Colonic mucosa (tissue), 4 donors: Measurements from ENCODE around the gene HORMAD2. TPM values are rescaled to one million over a fixed set of nuclear protein-coding genes. Genes with fewer than 3 reads are reported as not detected.

Experiments
- DNase-seq: peaks from one replicate; pipeline ENCODE4 v3.0.0-alpha.2; 2020
- H3K27ac ChIP-seq: fragments of 200-600 bp; one replicate; pipeline ENCODE4 v1.8.0; 2021
- H3K27me3 ChIP-seq: fragments of 200-600 bp; one replicate; pipeline ENCODE4 v1.8.0; 2021
- H3K36me3 ChIP-seq: fragments of 200-600 bp; one replicate; pipeline ENCODE4 v1.8.0; 2021
- H3K4me1 ChIP-seq: fragments of 200-600 bp; one replicate; pipeline ENCODE4 v1.8.0; 2021; ENCODE audit warnings: mild to moderate bottlenecking
- H3K4me3 ChIP-seq: fragments of 200-600 bp; one replicate; pipeline ENCODE4 v1.8.0; 2021
- H3K9ac ChIP-seq, 2 donors: one replicate each; pipeline ENCODE4 v1.7.0; 2013; ENCODE audit warnings: control low read depth in 2 of 2, low read depth in 2 of 2, low read length in 2 of 2
- H3K9me3 ChIP-seq: fragments of 200-600 bp; one replicate; pipeline ENCODE4 v1.8.0; 2021
- intact Hi-C: fragments of 100-400 bp; cut with DNase I; formaldehyde crosslinking; loops from one replicate; pipeline ENCODE4 v1.14.1; 2022
- total RNA-seq, 2 donors: library from RNA; stranded (reverse); fragmentation: NEBNext Ultra II Directional in 1 of 2; extraction: Animal tissue kit (Norgen Biotek cat#: 25700) in 1 of 2; gene quantifications; one replicate each; pipeline ENCODE4 v1.2.1, GENCODE V29; 2021
- TF ChIP-seq, protein P1 (sequence below): fragments of 200-600 bp; IDR thresholded peaks from one replicate; pipeline ENCODE4 v1.8.0; 2022; ENCODE audit warnings: antibody characterized with exemption, mild to moderate bottlenecking
- donor health status: healthy.
- donor health status: DM: no; HTN: no; CAD: no.
- donor health status: DM: no; HTN: no; CAD: no.

The HORMAD2 gene
- total RNA-seq, 2 donors from 2014 or later, result not detected

DNA sequence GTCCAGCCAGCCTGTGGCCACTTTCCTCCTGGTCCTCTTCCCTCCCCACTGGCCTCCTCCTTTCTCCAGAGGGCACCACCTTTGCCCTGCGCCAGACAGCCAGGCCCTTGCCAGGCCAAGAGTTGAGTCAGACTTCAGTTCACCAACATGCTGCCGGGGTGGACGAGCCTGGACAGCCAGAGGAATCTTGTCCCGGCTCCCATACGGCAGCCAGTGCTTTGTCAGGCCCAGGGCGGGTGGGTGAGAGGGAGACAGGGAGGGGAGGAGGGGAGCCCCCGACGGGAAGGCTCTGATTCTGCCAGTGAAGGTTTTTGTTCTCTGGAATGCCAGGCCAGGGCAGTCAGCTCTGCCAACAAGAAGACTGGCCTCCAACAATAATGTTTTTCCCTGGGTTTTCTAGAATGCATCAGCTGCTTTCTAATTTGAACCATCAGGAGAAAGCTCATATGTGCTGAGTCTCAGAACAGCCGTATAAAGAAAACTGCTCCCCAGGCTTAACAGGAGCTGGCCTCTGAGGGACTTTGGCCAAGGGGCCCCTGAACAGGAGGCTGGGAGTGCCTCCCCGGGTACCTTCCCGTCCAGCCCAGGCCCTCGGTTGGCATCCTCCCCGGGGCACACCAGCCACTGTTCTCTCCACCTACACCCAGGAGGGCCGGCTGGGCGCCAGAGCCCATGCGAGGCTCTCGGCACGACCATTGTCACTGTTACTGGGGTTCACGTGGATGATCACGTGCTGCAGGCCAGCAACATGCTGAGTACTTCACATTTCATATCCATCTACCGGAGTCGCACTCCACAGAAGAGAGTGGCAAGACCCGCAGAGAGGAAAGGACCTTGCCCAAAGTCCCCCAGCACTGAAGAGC lies 137.7 kb downstream of the HORMAD2 start:
- Histone ChIP-seq H3K27me3 (no peaks in the 10 kb centered on the region), H3K4me1 (no peaks in the 10 kb centered on the region), H3K4me3 (no peak overlapping the region), H3K9ac (no peak overlapping the region), H3K27ac (no peak overlapping the region), H3K36me3 (no peaks in the 10 kb centered on the region), H3K9me3 (no peaks in the 10 kb centered on the region)
- intact Hi-C loops, result no loop called here
- DNase-seq, result no peak
- TF ChIP-seq, protein P1, sequence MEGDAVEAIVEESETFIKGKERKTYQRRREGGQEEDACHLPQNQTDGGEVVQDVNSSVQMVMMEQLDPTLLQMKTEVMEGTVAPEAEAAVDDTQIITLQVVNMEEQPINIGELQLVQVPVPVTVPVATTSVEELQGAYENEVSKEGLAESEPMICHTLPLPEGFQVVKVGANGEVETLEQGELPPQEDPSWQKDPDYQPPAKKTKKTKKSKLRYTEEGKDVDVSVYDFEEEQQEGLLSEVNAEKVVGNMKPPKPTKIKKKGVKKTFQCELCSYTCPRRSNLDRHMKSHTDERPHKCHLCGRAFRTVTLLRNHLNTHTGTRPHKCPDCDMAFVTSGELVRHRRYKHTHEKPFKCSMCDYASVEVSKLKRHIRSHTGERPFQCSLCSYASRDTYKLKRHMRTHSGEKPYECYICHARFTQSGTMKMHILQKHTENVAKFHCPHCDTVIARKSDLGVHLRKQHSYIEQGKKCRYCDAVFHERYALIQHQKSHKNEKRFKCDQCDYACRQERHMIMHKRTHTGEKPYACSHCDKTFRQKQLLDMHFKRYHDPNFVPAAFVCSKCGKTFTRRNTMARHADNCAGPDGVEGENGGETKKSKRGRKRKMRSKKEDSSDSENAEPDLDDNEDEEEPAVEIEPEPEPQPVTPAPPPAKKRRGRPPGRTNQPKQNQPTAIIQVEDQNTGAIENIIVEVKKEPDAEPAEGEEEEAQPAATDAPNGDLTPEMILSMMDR, result no peak

DNA sequence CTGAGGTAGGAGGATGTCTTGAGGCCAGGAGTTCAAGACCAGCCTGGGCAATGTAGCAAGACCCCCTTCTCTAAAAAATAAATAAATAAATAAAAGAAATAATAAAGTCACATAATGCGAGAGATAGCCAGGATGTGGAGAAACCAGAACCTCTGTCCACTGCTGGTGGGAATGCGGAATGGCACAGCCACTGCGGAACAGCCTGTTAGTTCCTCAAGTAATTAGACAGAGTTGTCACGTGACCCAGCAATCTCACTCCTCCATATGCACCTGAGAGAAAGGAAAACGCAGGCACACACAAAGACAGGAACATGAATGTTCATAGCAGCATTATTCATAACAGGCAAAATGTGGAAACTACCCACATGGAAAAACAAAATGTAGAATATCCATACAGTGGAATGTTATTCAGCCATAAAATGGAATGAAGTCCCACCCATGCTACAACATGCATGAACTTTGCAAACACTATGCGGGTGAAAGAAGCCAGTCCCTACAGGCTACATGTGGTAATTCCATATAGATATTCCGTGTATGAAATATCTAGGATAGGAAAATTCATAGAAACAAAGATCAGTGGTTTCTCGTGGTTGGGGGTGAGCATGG lies 138.9 kb downstream of the HORMAD2 start:
- H3K27ac ChIP-seq, result no peak overlapping the region
- TF ChIP-seq, protein P1, result no peak
- H3K36me3 ChIP-seq, result no peaks in the 10 kb centered on the region
- no peaks in the 10 kb centered on the region for H3K27me3 ChIP-seq
- no peak for DNase-seq
- intact Hi-C loops, result no loop called here
- no peaks in the 10 kb centered on the region for H3K9me3 ChIP-seq
- H3K4me1 ChIP-seq, result no peaks in the 10 kb centered on the region
- no peak overlapping the region for H3K4me3 ChIP-seq
- H3K9ac ChIP-seq, result no peak overlapping the region

DNA sequence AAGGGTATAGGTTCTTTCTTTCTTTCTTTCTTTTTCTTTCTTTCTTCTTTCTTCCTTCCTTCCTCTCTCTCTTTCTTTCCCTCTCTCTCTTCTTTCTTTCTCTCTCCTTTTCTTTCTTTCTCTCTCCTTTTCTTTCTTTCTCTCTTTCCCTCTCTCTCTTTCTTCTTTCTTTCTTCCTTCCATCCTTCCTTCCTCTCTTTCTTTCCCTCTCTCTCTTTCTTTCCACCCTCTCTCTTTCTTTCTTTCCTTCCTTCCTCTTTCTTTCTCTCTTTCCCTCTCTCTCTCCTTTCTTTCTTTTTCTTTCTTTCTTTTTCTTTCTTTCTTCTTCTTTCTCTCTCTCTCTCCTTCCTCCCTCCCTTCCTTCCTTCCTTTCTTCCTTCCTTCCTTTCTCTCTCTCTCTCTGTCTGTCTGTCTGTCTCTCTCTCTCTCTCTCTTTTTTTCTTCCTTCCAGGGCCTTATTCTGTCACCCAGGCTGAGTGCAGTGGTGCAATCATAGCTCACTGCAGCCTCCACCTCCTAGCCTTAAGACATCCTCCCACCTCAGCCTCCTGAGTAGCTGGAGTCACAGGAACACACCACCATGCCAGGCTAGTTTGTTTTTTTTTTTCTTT lies 139.5 kb downstream of the HORMAD2 start:
- no peak overlapping the region for H3K27ac ChIP-seq
- H3K9me3 ChIP-seq, result no peaks in the 10 kb centered on the region
- no peak for DNase-seq
- TF ChIP-seq, protein P1, result no peak
- H3K4me3 ChIP-seq, result no peak overlapping the region
- no peaks in the 10 kb centered on the region for H3K36me3 ChIP-seq
- intact Hi-C loops, result no loop called here
- no peaks in the 10 kb centered on the region for H3K4me1 ChIP-seq
- no peak overlapping the region for H3K9ac ChIP-seq
- H3K27me3 ChIP-seq, result no peaks in the 10 kb centered on the region

DNA sequence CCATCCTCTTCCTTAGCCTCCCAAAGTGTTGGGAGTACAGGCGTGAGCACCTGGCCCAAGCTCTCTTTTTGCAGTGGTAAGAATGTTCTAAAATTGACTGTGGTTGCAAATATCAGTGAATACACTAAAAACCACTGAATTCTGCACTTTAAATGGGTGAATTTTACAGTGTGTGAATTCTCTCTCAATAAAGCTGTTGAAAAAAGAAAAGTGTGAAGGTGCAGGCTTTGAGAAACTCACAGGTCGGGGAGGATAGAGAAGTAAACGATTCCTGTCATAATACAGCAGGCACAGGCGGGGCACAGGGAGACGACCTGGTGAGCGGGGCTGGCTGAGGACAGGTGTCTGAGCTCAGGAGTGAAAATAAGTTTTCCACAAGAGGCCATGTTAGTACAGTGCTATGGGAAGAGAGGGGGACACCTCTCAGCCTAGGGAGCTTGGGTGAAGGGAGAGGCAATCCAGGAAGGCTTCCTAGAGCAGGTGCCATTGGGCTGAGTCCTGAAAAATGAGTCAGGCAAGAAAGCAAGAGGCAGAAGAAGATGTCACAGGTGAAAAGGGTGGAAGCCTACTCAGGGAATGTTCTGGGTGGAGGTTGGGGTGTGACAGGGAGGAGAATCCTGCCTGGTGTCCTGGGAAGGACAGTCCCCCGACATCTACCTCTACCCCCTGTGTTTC lies 140.2 kb downstream of the HORMAD2 start:
- Histone ChIP-seq H3K9ac (no peak overlapping the region), H3K27me3 (no peaks in the 10 kb centered on the region), H3K27ac (no peak overlapping the region), H3K4me1 (no peaks in the 10 kb centered on the region), H3K9me3 (no peaks in the 10 kb centered on the region), H3K4me3 (no peak overlapping the region), H3K36me3 (no peaks in the 10 kb centered on the region)
- intact Hi-C loops, result no loop called here
- no peak for DNase-seq
- TF ChIP-seq, protein P1, result no peak
